ENCODE results near the gene WIPI1. TPM values are rescaled to one million over a fixed set of nuclear protein-coding genes. Genes with fewer than 3 reads are reported as not detected.

Gene WIPI1
- total RNA-seq, 1 donor from 2014 or later: 37.6 TPM

DNA sequence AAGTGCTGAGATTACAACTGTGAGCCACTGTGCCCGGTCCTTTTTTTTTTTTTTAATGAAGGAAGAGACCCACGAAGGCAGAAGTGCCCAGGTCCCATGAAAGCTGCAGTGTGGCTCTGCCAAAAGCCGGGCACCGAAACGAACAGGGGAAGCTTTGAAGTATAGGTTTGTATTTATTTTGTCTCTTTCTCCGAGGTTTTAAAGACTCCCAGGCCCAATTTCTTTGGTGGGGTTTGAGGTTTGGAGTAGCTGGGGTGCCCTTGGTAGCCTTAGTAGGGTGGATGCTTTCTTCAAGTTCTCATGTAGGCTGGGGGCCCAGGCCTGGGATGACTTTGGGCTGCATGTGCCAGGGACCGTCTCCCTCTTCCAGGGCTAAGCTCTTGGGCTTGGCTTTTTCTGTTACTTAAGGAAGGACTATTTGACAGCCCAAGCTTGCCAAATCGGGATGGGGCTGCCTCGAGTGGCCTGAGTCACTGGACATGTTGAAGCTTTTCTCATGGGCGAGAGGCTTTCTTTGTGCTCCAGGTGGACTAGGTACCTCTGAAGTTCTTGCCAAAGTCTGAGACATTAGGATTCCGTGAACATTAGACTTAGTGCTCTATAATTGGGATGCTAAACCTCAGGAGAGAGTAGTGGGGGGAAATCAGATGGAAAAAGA lies 66.3 kb downstream of the WIPI1 start:
- no peaks in the 10 kb centered on the region for H3K27me3 ChIP-seq (ENCODE audit: control insufficient read depth in 3 of 3, insufficient read depth in 3 of 3, low read length in 3 of 3)
- H3K9ac ChIP-seq (ENCODE audit: low read depth in 1 of 3, low read length in 3 of 3): no peak overlapping the region
- H3K36me3 ChIP-seq (ENCODE audit: control insufficient read depth in 3 of 3, insufficient read depth in 3 of 3, low read length in 3 of 3): peaks cover 0 to 3% (median 0%) of the 10 kb centered on the region in 3 donors
- no peak overlapping the region for H3K4me3 ChIP-seq (ENCODE audit: low read length in 3 of 3)
- H3K9me3 ChIP-seq (ENCODE audit: control insufficient read depth in 3 of 3, low read length in 3 of 3): peaks cover 0 to 2% (median 0%) of the 10 kb centered on the region in 3 donors
- peaks cover 5 to 25% (median 16%) of the 10 kb centered on the region in 3 donors for H3K4me1 ChIP-seq (ENCODE audit: control insufficient read depth in 3 of 3, insufficient read depth in 3 of 3, low read length in 3 of 3)
- H3K27ac ChIP-seq (ENCODE audit: low read depth, low read length): no peak overlapping the region

DNA sequence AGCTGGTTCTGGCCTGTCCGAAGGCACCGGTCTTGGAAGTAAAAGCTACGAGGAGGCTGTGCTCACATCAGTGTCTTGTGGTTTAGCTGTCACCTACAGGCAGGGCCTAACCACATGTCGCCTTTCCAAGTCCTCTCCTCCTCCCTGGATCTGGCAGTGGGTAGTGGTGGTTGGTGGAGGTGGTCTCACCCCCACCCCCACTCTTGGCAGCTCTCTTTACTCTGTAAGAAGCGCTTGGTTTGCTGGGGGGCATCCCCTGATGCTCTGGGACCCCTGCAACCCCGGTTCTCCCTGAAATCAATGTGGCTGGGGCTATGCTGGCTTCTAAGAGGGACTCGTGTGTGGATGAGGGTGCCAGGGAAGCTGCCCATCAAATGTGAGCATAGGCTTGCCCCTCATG lies 68.3 kb downstream of the WIPI1 start:
- Histone ChIP-seq H3K27me3 (ENCODE audit: control insufficient read depth in 3 of 3, insufficient read depth in 3 of 3, low read length in 3 of 3) (no peaks in the 10 kb centered on the region), H3K4me3 (ENCODE audit: low read length in 3 of 3) (no peak overlapping the region), H3K36me3 (ENCODE audit: control insufficient read depth in 3 of 3, insufficient read depth in 3 of 3, low read length in 3 of 3) (no peaks in the 10 kb centered on the region), H3K27ac (ENCODE audit: low read depth, low read length) (no peak overlapping the region), H3K4me1 (ENCODE audit: control insufficient read depth in 3 of 3, insufficient read depth in 3 of 3, low read length in 3 of 3) (peaks cover 7 to 32% (median 30%) of the 10 kb centered on the region in 3 donors), H3K9me3 (ENCODE audit: control insufficient read depth in 3 of 3, low read length in 3 of 3) (no peaks in the 10 kb centered on the region), H3K9ac (ENCODE audit: low read depth in 1 of 3, low read length in 3 of 3) (no peak overlapping the region)

DNA sequence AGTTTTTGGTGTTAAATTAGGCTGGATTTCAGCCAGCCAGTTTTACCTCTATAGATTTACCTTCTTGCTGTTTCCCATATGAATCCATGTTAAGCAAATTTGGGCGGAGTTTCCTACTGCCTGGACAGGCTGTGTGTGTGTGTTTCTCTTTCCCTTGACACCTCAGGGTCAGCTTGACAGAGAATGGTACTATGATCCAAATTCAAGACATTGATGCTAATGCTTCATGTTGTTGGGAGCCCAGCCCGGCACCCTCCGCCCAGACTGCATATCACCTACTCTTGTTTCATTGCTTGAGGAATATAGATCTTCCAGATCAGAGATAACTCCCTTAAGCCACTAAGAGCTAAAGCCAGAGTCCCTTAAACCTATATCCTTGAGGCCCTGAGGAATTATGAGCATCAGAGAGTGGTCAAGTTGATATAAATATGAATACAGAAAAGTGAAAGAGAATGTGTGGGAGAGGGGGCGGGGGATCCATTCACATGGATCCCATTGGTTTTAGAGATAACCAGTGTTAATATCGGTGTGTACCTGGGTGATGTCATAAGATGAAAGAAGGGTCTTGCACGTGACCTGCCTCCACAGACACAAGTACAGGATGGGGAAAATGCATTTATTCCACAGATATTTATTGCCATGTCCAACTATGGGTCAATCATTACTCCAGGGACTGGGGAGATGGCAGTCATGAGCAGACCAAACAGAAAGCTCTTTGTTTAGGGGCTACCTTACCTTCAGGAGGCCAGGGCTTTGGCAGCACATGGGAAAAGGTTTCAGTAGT lies 69.7 kb downstream of the WIPI1 start:
- no peaks in the 10 kb centered on the region for H3K27me3 ChIP-seq (ENCODE audit: control insufficient read depth in 3 of 3, insufficient read depth in 3 of 3, low read length in 3 of 3)
- no peaks in the 10 kb centered on the region for H3K36me3 ChIP-seq (ENCODE audit: control insufficient read depth in 3 of 3, insufficient read depth in 3 of 3, low read length in 3 of 3)
- H3K27ac ChIP-seq (ENCODE audit: low read depth, low read length): no peak overlapping the region
- H3K9me3 ChIP-seq (ENCODE audit: control insufficient read depth in 3 of 3, low read length in 3 of 3): no peaks in the 10 kb centered on the region
- H3K4me3 ChIP-seq (ENCODE audit: low read length in 3 of 3): no peak overlapping the region
- H3K9ac ChIP-seq (ENCODE audit: low read depth in 1 of 3, low read length in 3 of 3): no peak overlapping the region
- peaks cover 12 to 39% (median 32%) of the 10 kb centered on the region in 3 donors for H3K4me1 ChIP-seq (ENCODE audit: control insufficient read depth in 3 of 3, insufficient read depth in 3 of 3, low read length in 3 of 3)

DNA sequence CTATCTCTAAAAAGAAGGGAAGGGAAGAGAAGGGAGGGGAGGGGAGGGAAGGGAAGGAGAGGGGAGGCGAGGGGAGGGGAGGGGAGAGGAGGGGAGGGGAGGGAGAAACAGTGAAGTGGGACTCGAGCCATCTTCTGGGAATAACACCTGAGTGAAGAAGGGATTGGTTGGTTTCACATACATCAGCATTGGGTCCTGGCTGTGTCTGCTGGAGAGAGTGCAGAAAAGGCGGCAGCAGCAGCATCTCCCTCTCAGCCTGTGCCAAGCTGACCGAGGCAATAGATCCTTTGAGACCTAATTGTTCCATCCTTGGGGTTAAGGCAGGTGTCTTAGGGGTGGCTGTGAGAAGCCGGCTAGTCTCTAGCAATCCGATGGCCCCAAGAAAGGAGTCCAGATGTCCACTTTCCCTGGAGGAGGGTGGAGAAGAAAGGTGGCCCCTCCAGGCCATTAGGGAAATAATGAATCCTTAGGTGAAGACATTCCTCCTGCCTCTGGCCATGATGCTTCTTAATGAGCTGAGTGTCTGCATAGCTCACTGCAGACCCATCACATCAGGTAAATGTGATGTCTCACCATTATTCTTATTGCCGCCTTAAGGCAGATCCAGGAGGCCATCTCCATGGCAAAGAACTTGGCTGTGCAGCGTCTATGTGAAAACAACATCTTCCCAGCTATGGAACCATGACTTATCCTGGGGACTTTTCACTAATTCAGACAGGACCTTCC lies 71.6 kb downstream of the WIPI1 start:
- Histone ChIP-seq H3K36me3 (ENCODE audit: control insufficient read depth in 3 of 3, insufficient read depth in 3 of 3, low read length in 3 of 3) (no peaks in the 10 kb centered on the region), H3K9ac (ENCODE audit: low read depth in 1 of 3, low read length in 3 of 3) (peak overlapping the region in 1 of 3 donors; percentile 18), H3K9me3 (ENCODE audit: control insufficient read depth in 3 of 3, low read length in 3 of 3) (no peaks in the 10 kb centered on the region), H3K27me3 (ENCODE audit: control insufficient read depth in 3 of 3, insufficient read depth in 3 of 3, low read length in 3 of 3) (no peaks in the 10 kb centered on the region), H3K27ac (ENCODE audit: low read depth, low read length) (peak overlapping the region; percentile 55), H3K4me3 (ENCODE audit: low read length in 3 of 3) (no peak overlapping the region), H3K4me1 (ENCODE audit: control insufficient read depth in 3 of 3, insufficient read depth in 3 of 3, low read length in 3 of 3) (peaks cover 12 to 35% (median 22%) of the 10 kb centered on the region in 3 donors)

DNA sequence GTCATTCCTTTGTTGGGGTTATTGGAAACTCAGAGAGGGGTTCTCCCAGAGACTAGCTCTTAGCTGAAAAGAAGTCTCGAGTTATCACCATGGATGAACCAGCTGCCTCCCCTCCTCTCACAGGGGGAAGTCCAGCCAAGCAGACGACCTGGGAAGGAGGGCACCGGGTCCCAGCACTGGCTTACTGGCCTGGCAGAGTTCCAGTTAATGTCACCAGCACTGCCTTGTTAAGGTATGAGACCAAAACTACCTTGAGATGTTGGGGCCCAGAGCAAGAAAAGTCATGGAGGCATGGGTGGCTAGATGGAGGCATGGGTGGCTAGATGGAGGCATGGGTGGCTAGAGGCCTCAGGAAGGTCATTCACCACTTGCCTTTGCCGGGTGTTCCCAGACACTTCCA lies 72.4 kb downstream of the WIPI1 start:
- peak overlapping the region; percentile 23 for H3K27ac ChIP-seq (ENCODE audit: low read depth, low read length)
- H3K4me1 ChIP-seq (ENCODE audit: control insufficient read depth in 3 of 3, insufficient read depth in 3 of 3, low read length in 3 of 3): peaks cover 12 to 35% (median 25%) of the 10 kb centered on the region in 3 donors
- H3K9ac ChIP-seq (ENCODE audit: low read depth in 1 of 3, low read length in 3 of 3): no peak overlapping the region

DNA sequence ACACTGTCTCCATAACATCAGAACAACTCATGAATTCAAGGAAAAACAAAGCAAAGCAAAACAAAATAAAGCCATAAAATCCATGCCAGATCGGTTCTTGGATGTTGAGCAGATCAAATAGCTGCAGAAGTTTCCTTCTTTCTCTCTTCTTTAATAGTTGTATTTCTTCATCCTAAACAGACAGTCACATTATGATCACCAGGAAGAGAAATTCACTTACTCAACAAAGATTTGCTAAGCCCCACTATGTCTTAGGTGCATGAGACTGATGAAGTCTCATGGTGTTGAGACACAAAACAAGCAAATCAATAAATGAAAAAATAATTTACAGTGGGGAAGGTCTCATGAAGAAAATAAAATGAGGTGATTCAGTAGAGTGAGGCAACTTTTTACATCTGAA lies 72.8 kb downstream of the WIPI1 start:
- peaks cover 16 to 39% (median 30%) of the 10 kb centered on the region in 3 donors for H3K4me1 ChIP-seq (ENCODE audit: control insufficient read depth in 3 of 3, insufficient read depth in 3 of 3, low read length in 3 of 3)
- H3K9ac ChIP-seq (ENCODE audit: low read depth in 1 of 3, low read length in 3 of 3): no peak overlapping the region
- no peak overlapping the region for H3K4me3 ChIP-seq (ENCODE audit: low read length in 3 of 3)
- no peaks in the 10 kb centered on the region for H3K36me3 ChIP-seq (ENCODE audit: control insufficient read depth in 3 of 3, insufficient read depth in 3 of 3, low read length in 3 of 3)
- H3K27me3 ChIP-seq (ENCODE audit: control insufficient read depth in 3 of 3, insufficient read depth in 3 of 3, low read length in 3 of 3): no peaks in the 10 kb centered on the region
- peak overlapping the region; percentile 64 for H3K27ac ChIP-seq (ENCODE audit: low read depth, low read length)
- no peaks in the 10 kb centered on the region for H3K9me3 ChIP-seq (ENCODE audit: control insufficient read depth in 3 of 3, low read length in 3 of 3)

More for the DNA sequence above, 72.4 kb downstream of the WIPI1 start:
- Histone ChIP-seq H3K36me3 (ENCODE audit: control insufficient read depth in 3 of 3, insufficient read depth in 3 of 3, low read length in 3 of 3) (no peaks in the 10 kb centered on the region), H3K27me3 (ENCODE audit: control insufficient read depth in 3 of 3, insufficient read depth in 3 of 3, low read length in 3 of 3) (no peaks in the 10 kb centered on the region), H3K9me3 (ENCODE audit: control insufficient read depth in 3 of 3, low read length in 3 of 3) (no peaks in the 10 kb centered on the region), H3K4me3 (ENCODE audit: low read length in 3 of 3) (no peak overlapping the region)

DNA sequence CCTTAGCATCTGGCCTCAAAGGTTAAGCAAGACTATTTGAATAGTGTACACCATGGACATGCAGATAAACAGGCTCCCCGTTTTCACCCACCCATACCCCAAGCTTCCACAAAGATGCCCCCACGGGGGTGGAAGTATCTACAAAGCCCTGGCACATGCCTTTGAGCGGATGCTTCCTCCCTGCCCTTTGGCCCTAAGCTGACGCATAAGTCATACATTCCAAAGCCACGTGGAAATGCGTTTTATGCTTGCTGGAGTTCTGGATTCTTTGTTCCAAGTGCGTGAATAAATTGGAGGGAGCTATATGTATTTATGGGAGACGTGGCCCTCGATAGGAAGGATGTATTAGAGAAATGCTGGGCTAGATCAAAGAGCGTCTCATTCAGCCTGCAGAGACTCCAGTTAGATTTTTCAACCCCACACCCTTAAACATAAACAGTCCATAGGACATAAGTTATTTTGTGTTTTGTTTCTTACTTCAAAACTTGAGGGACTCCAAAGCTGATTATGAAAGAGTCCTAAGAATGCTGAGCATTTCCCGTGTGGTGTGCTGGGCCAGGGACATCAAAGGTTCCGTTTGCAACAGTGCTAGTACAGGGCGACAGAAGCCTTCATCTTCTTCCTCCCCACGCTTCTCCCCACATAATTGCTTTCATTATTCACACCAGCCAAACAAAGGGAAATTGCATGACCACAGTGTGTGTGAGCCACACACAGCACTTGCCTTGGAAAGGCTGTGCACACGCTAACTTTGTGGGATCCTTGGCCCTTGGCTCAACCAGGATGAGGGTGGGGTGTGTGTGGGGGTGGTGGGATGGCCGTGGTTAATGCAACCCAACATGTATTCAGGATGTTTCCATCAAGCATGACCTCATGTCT lies 73.6 kb downstream of the WIPI1 start:
- peak overlapping the region; percentile 64 for H3K27ac ChIP-seq (ENCODE audit: low read depth, low read length)

DNA sequence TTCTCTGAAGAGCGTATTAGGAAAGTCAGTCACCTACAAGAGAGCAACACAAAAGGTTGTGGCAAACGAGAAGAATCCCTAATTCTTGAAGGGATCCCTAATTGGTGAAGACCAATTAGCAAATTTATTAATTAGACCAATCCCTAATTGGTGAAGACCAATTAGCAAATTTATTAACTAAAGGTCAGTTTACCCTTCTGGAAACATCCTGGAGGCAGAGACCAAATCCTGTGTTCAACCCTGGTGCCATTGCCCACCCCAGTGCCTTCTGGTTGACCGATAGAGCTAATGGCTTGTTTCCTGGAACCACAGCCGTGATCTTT lies 74.2 kb downstream of the WIPI1 start:
- peaks cover 30 to 52% (median 44%) of the 10 kb centered on the region in 3 donors for H3K4me1 ChIP-seq (ENCODE audit: control insufficient read depth in 3 of 3, insufficient read depth in 3 of 3, low read length in 3 of 3)
- no peaks in the 10 kb centered on the region for H3K9me3 ChIP-seq (ENCODE audit: control insufficient read depth in 3 of 3, low read length in 3 of 3)
- no peaks in the 10 kb centered on the region for H3K36me3 ChIP-seq (ENCODE audit: control insufficient read depth in 3 of 3, insufficient read depth in 3 of 3, low read length in 3 of 3)
- no peaks in the 10 kb centered on the region for H3K27me3 ChIP-seq (ENCODE audit: control insufficient read depth in 3 of 3, insufficient read depth in 3 of 3, low read length in 3 of 3)
- no peak overlapping the region for H3K9ac ChIP-seq (ENCODE audit: low read depth in 1 of 3, low read length in 3 of 3)
- no peak overlapping the region for H3K27ac ChIP-seq (ENCODE audit: low read depth, low read length)
- H3K4me3 ChIP-seq (ENCODE audit: low read length in 3 of 3): no peak overlapping the region

More for the DNA sequence above, 73.6 kb downstream of the WIPI1 start:
- peak overlapping the region in 1 of 3 donors; percentile 1 for H3K4me3 ChIP-seq (ENCODE audit: low read length in 3 of 3)
- peaks cover 24 to 47% (median 38%) of the 10 kb centered on the region in 3 donors for H3K4me1 ChIP-seq (ENCODE audit: control insufficient read depth in 3 of 3, insufficient read depth in 3 of 3, low read length in 3 of 3)
- no peaks in the 10 kb centered on the region for H3K36me3 ChIP-seq (ENCODE audit: control insufficient read depth in 3 of 3, insufficient read depth in 3 of 3, low read length in 3 of 3)
- no peaks in the 10 kb centered on the region for H3K27me3 ChIP-seq (ENCODE audit: control insufficient read depth in 3 of 3, insufficient read depth in 3 of 3, low read length in 3 of 3)
- H3K9me3 ChIP-seq (ENCODE audit: control insufficient read depth in 3 of 3, low read length in 3 of 3): no peaks in the 10 kb centered on the region
- no peak overlapping the region for H3K9ac ChIP-seq (ENCODE audit: low read depth in 1 of 3, low read length in 3 of 3)

DNA sequence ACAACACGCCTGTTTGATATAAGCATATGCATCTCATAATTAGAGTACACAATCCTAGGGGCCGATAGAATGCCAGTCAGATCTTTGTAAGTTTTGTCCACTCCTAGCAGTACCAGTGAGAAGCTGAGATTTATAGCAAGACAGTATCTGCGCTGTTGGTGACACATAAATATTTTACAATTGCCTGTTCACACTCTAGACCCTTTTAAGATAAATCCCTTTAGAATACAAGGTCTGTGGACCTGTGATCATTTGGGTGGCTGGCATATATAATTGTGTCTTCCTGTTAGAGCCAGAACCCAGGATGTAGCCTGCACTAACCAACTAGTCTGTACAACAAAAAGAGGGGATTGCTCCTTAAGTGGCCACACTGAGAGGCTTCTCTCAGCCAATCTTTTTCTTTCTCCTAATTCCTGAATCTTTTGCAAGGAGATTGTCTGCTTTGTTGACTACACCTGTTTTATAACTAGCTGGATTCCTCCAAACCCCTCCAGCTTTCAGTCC lies 74.7 kb downstream of the WIPI1 start:
- Histone ChIP-seq H3K4me3 (ENCODE audit: low read length in 3 of 3) (no peak overlapping the region), H3K27ac (ENCODE audit: low read depth, low read length) (no peak overlapping the region), H3K9ac (ENCODE audit: low read depth in 1 of 3, low read length in 3 of 3) (no peak overlapping the region), H3K27me3 (ENCODE audit: control insufficient read depth in 3 of 3, insufficient read depth in 3 of 3, low read length in 3 of 3) (no peaks in the 10 kb centered on the region), H3K4me1 (ENCODE audit: control insufficient read depth in 3 of 3, insufficient read depth in 3 of 3, low read length in 3 of 3) (peaks cover 34 to 56% (median 48%) of the 10 kb centered on the region in 3 donors), H3K36me3 (ENCODE audit: control insufficient read depth in 3 of 3, insufficient read depth in 3 of 3, low read length in 3 of 3) (no peaks in the 10 kb centered on the region), H3K9me3 (ENCODE audit: control insufficient read depth in 3 of 3, low read length in 3 of 3) (no peaks in the 10 kb centered on the region)
